ENCODE results near the gene RPS6KL1. TPM values are rescaled to one million over a fixed set of nuclear protein-coding genes. Genes with fewer than 3 reads are reported as not detected.

Gene RPS6KL1
- total RNA-seq, 1 donor from 2014 or later = 6.1 TPM

DNA sequence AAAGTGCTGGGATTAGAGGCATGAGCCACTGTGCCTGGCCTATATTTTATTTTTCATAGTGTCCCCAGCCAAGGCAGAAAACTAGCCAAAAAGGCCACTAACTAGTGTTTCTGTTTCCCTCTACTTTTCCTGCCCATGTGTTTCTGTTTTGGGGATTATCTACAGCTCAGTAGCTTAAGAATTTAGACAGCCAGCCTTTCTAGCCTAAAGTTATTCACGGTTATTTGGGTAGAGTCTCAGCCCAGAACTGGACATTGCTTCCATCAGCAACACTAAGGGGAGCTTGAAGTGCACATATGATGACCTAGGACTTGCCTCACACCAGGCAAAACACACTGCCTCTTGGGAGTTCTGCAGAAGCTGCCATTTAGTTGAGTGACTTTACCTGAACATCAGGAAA lies 65.0 kb downstream of the RPS6KL1 start:
- DNase-seq (ENCODE audit: low read depth) (no peak), FAIRE-seq (no peak)
- Histone ChIP-seq H3K4me3 (ENCODE audit: low read depth, low read length) (no peak overlapping the region), H3K27me3 (ENCODE audit: control insufficient read depth, insufficient read depth, low read length) (peaks cover 2% of the 10 kb centered on the region), H3K36me3 (ENCODE audit: control insufficient read depth, insufficient read depth, low read length) (no peaks in the 10 kb centered on the region)
- TF ChIP-seq, protein P1, sequence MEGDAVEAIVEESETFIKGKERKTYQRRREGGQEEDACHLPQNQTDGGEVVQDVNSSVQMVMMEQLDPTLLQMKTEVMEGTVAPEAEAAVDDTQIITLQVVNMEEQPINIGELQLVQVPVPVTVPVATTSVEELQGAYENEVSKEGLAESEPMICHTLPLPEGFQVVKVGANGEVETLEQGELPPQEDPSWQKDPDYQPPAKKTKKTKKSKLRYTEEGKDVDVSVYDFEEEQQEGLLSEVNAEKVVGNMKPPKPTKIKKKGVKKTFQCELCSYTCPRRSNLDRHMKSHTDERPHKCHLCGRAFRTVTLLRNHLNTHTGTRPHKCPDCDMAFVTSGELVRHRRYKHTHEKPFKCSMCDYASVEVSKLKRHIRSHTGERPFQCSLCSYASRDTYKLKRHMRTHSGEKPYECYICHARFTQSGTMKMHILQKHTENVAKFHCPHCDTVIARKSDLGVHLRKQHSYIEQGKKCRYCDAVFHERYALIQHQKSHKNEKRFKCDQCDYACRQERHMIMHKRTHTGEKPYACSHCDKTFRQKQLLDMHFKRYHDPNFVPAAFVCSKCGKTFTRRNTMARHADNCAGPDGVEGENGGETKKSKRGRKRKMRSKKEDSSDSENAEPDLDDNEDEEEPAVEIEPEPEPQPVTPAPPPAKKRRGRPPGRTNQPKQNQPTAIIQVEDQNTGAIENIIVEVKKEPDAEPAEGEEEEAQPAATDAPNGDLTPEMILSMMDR (IDR thresholded peaks at IDR 0.05; ENCODE audit: insufficient read depth, low read length, severe bottlenecking) = no peak

DNA sequence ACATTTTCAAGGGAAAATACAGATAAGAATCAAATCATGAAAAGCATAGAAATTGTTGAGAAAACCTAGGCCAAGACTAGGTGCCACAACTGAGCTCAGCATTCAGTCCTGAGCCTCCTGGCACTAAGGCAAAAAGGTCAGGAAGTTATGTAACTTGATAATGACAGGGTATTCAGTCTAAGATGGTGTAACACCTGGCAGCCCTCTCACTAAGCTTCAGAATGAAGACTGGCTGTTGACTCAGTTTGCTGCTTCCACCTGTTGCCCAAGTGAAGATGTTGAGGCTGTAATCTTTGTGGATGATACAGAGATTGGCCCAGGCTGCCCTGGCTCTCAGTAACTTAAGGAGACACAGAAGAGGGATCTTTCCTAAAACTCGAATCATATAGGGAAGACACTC lies 66.7 kb downstream of the RPS6KL1 start:
- TF ChIP-seq, protein P1 (IDR thresholded peaks at IDR 0.05; ENCODE audit: insufficient read depth, low read length, severe bottlenecking) = no peak
- Histone ChIP-seq H3K27me3 (ENCODE audit: control insufficient read depth, insufficient read depth, low read length) (peaks cover 2% of the 10 kb centered on the region), H3K4me3 (ENCODE audit: low read depth, low read length) (no peak overlapping the region), H3K36me3 (ENCODE audit: control insufficient read depth, insufficient read depth, low read length) (no peaks in the 10 kb centered on the region)
- FAIRE-seq (no peak), DNase-seq (ENCODE audit: low read depth) (peak; percentile 28)

DNA sequence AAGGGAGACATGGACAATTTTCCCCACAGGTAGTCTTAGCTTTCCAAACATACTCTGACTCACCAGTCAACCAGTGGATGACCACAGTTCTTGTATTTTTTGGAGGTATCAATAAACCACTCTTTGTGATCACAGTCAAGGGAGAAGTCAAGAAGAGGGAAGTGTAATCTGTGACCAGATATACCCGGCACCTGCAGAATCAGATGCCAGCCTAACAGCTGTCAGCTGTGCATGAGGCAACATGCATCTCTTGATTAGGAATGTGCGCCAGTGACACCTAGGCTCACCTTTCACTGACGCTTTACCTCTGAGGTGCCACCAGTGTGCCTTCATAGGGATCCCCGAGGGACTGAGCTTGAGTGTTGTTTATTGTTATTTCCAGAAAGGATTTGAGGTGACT lies 67.1 kb downstream of the RPS6KL1 start:
- no peak for FAIRE-seq
- H3K4me3 ChIP-seq (ENCODE audit: low read depth, low read length) = no peak overlapping the region
- TF ChIP-seq, protein P1 (IDR thresholded peaks at IDR 0.05; ENCODE audit: insufficient read depth, low read length, severe bottlenecking) = no peak
- H3K27me3 ChIP-seq (ENCODE audit: control insufficient read depth, insufficient read depth, low read length) = peaks cover 2% of the 10 kb centered on the region
- DNase-seq (ENCODE audit: low read depth) = no peak
- no peaks in the 10 kb centered on the region for H3K36me3 ChIP-seq (ENCODE audit: control insufficient read depth, insufficient read depth, low read length)

DNA sequence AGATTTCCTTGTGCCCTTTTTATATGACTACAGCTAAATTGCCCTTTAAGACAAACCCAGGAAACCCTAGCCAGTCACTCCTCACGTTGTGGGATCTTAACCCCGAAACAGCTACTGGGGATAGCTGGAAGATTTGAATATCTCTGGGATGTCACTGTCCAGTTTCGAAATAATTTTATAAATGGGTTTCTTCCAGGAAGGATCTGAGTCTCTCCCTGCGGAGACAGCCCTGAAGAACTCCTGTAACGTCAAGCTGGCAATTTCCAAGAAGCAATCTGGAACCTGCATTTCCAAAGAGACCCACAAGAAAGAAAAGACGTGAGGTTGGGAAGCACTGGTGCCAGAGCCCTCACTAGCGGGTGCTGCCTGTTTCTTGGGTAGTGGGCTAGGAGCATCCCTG lies 68.0 kb downstream of the RPS6KL1 start:
- H3K27me3 ChIP-seq (ENCODE audit: control insufficient read depth, insufficient read depth, low read length) = no peaks in the 10 kb centered on the region
- FAIRE-seq (no peak), DNase-seq (ENCODE audit: low read depth) (no peak)
- H3K36me3 ChIP-seq (ENCODE audit: control insufficient read depth, insufficient read depth, low read length) = no peaks in the 10 kb centered on the region
- TF ChIP-seq, protein P1 (IDR thresholded peaks at IDR 0.05; ENCODE audit: insufficient read depth, low read length, severe bottlenecking) = no peak
- no peak overlapping the region for H3K4me3 ChIP-seq (ENCODE audit: low read depth, low read length)

Other genes starting within 250 kb of the RPS6KL1 start
- gene AREL1, start 210.2 kb downstream of the RPS6KL1 start, total RNA-seq = 16.6 and 19.6 TPM in 2 replicates
- gene FCF1, start 210.1 kb downstream of the RPS6KL1 start, total RNA-seq = 34.2 and 39.0 TPM in 2 replicates
- 17.4 and 19.6 TPM in 2 replicates for gene YLPM1, start 159.9 kb downstream of the RPS6KL1 start, total RNA-seq
- gene PROX2, start 47.1 kb downstream of the RPS6KL1 start, total RNA-seq = not detected in 2 replicates
- 48.2 and 58.5 TPM in 2 replicates for gene DLST, start 41.3 kb downstream of the RPS6KL1 start, total RNA-seq
- gene PGF, start 32.3 kb upstream of the RPS6KL1 start, total RNA-seq = 52.1 and 56.6 TPM in 2 replicates
- gene EIF2B2, start 79.7 kb upstream of the RPS6KL1 start, total RNA-seq = 60.6 and 83.7 TPM in 2 replicates
- 18.3 and 24.0 TPM in 2 replicates for gene MLH3, start 128.2 kb upstream of the RPS6KL1 start, total RNA-seq
- gene ACYP1, start 140.8 kb upstream of the RPS6KL1 start, total RNA-seq = 4.5 and 9.9 TPM in 2 replicates
- 0.53 and 0.90 TPM in 2 replicates for gene ZC2HC1C, start 146.4 kb upstream of the RPS6KL1 start, total RNA-seq
- gene NEK9, start 203.8 kb upstream of the RPS6KL1 start, total RNA-seq = 26.3 and 34.3 TPM in 2 replicates